Activated effector memory CD4-positive, alpha-beta T cell treated with anti-CD3 and anti-CD28 coated beads, Interleukin-2, amount 50 U/mL, for 16 hours (primary cell): ENCODE measurements around the gene OR2W3.

ENCODE experiments used
- DNase-seq: peaks from one replicate; pipeline ENCODE4 v3.0.0-alpha.2; 2020

The OR2W3 gene

DNA sequence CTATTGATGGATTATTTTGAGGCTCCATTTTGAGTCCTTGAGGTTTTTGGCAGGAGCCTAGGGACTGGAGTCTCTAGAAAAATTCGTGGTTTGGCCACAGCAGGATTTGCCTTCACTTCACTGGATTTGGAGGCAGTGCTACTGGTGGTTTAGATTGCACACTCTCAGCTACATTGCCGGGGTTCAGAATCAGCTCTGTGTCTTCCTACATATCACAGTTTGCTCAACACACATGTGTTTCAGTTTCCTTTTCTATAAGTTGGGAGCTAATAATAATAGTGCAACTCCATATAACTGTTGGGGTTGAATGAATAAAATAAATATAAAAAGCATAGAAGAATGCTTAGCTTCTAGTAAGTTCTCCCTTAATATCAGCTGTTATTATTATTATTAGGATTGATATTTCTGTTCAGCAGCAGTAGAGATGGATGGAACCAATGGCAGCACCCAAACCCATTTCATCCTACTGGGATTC is at the start of gene OR2W3:
OR2W3 (plus strand) TSS at position 425 of the 475 bp plus-strand sequence; CDS start at position 425, 0 bp downstream.
- DNase-seq: no peak

DNA sequence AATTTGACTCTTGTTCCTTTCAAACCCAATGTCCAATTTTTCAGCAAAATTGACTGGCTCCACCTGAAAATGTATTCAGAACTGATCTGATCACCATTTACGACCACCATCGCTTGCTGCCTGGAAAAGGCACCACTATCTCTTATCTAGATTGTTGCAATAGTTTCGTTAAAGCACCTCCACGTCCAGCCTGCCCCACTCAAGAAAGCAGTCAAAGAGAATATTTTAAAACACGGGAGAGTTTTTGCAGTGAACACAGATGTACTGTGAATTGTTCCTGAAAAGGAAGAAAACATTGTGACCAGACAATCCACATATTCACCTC is 49.7 kb upstream of the OR2W3 start:
- DNase-seq: no peak

DNA sequence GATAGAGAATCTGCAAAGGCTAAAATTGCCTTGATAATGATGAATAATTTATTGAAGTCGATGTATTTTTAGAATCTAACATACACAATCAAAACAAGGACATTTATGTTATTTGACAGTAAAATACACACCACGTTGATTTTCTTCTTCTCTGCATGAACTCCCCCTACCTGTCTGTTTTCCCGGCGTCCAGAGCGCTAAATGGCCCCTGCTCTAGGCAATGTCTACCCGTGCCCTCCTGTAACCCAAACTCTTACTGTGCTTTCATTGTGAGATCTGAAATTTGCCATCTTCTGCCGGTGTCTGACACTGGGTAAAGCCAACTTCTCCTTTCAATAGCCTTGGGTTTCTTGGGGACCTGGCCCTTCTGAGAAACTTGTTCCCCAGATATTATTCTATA is 47.0 kb upstream of the OR2W3 start:
- DNase-seq: no peak

DNA sequence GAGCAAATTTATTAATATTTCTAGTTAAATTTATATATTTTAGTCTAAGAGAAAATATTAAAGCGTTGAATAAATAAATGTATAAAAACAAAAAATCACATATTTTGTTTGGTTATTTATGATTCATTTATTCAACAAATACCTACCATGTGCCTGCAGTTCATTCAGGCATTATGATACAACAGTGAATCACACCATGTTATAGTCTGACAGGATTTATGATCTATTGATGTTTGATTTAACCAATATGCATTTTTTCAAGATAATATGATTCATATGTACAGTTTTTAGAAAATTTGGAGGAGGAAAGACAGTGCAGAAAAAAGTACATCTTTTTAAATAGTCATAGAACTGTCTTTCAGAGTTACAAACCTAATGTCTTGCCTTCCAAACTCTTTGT is 45.8 kb upstream of the OR2W3 start:
- no peak for DNase-seq

DNA sequence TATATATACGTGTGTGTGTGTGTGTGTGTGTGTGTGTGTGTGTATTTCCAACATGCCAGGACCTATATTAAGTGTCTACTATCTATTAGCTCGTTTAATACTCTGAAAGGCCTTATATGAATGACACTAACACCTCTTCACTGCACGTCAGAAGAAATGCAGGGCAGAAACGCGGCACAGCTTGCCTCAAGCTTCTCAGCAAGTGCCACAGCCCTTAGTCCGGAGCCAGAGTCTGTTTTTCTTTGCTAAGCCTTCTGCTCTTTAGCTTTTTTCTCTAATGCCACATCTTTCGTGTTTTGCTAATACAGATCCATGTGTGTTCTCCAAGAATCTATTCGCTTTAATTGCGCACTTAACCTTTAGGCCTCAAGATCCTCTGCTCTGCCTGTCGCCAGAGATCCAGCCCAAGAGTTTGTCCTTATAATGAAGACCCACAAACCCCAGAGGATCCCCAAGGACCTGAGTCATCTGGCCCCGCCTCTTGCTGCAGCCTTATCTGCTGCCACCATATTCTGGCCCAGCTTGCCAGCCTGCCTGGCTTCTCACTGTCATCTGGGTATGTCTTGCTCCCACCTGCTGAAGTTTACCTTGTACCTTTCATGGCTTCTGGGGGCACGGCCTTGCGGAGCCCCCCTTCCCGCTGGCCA is 40.4 kb upstream of the OR2W3 start:
- DNase-seq: no peak

DNA sequence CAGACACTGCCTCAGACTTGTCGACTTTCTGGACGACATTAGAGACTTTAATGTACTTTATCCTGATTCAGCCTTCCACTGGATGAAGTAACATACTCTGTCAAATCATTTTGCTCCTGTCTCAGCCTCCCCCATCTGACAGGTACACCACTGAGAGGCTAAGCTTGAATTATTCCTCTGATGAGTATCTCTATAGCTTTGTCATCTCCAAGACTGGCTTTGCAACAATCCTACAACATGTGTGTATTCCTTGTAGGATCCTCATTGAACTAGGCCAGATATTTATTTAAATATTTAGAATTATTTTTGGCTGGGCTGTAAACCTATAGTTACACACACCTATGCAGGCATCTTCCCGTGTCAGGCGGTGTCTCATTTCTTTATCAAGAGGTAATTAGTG is 39.5 kb upstream of the OR2W3 start:
- DNase-seq: no peak

DNA sequence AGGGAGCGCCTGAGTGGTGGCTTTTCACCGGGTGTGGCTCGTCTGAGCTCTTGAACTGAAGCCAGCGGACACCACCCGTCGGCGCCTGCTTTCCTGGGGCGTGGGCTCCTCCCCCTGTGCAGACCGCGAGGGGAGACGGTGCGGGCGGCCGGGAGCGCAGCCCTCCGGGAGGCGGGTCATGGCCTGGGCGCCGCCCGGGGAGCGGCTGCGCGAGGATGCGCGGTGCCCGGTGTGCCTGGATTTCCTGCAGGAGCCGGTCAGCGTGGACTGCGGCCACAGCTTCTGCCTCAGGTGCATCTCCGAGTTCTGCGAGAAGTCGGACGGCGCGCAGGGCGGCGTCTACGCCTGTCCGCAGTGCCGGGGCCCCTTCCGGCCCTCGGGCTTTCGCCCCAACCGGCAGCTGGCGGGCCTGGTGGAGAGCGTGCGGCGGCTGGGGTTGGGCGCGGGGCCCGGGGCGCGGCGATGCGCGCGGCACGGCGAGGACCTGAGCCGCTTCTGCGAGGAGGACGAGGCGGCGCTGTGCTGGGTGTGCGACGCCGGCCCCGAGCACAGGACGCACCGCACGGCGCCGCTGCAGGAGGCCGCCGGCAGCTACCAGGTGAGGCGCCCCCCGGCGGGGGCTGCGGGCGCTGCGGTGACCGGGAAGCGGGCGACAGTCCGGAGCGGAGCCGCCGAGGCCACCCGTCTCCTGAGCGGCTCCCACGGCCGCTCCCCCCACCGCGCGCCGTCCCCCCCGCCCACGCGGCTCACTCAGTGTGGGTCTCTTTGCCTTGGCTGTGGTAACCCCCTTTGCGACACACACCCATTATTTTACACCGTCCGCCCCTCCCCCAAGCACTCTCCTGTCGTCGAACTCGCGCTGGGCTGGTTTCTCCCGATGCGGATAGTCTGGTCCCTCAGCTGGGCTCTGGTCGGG is 38.1 kb upstream of the OR2W3 start, which contains the start of gene TRIM58:
TRIM58 (plus strand) TSS at position 119 of the 916 bp plus-strand sequence; CDS start at position 179, 60 bp downstream.
- no peak for DNase-seq

DNA sequence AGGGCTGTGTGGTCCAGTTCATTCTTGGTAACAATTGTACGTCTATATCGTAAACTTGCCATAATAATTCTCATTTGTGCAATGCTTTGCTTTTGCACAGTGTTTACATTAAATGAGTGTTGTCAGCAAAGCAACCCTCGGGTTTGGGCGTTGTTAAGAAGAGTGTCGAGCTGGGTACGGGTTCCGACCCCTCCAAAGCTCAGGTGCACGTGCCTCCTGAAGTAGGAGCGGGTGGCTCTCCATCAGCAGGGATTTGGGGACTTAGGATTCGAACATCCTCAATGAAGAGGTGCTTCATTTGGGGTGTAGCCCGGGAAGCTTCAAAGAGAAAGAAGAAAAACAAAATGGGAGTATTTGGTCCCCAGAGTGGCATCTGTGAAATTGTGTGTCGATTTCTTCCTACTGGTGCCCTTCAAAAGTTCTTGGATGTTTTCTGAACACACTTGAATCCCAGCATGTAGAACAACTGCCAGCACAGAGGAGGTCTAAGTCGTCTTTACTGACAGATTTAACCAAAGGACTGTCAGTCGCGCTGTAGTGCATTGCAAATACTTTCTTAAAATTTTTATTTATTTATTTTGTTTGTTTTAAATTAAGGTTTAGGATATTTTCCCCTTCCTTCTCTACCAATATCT is 37.3 kb upstream of the OR2W3 start:
- no peak for DNase-seq

DNA sequence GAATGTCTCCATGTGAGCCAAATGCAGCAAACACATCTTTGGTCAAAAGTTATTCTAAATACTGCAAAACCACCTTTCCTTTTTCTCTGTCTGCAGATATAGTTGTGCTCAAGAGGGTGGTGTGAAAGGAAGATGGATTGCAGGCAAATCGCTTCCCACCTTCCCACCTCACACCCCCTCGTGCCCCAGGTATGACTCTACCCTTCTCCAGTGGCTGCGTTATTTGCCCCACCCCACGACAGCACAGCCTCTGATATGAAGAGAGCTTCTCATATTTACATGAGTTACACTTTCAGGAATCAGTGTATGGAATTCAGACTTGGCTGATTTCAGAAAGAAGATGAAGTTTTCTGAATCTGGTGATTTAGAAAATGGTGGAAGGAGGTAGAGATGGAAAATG is 32.6 kb upstream of the OR2W3 start:
- DNase-seq: no peak

DNA sequence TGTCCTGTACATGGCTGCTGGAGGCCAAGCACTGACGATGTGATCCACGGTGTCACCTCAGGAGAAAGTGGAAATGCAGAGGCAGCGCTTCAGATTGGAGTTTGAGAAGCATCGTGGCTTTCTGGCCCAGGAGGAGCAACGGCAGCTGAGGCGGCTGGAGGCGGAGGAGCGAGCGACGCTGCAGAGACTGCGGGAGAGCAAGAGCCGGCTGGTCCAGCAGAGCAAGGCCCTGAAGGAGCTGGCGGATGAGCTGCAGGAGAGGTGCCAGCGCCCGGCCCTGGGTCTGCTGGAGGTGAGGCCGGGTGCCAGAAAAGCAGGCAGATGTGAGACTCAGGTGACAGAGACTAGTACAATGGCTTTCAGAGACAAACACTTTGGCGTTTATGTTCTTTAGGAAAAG is 30.7 kb upstream of the OR2W3 start:
- DNase-seq: no peak

DNA sequence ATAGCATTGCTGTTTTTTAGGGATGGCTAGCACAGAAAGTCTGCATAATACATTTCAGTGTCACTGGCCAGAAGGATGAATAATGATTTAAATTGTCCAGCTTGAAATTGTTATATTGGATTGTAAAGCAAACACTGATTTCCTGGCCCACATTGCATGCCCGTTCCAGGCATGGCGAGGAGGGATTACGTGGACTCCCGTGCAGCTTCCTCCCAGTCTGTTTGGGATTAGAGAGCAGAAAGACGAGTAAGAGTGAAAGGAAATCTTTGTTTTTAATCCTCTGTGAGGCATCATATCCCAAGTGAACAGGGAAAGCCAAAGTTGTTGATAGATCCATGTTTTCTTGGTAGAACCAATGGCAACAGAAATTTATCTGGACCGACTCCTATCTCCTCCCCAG is 30.0 kb upstream of the OR2W3 start:
- DNase-seq: no peak

DNA sequence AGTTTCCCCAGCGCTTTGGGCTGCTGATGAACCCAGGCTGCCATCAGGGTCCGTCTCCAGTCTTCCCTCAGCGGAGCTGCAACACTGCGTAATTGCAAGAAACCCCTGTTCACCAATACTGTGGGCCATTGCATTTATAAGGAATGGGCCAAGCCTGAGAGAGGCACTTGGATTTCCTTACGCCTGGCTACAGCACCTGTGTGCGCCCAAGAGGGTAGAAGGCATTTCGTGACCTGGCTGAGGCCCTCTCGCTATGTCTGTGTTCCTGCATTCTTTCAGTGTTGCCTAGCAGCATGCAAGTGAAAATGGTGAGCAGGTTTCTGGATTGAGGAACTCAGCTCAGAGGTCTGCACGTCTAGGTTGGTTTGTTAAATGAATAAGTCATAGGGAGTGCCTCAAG is 12.0 kb upstream of the OR2W3 start:
- no peak for DNase-seq

DNA sequence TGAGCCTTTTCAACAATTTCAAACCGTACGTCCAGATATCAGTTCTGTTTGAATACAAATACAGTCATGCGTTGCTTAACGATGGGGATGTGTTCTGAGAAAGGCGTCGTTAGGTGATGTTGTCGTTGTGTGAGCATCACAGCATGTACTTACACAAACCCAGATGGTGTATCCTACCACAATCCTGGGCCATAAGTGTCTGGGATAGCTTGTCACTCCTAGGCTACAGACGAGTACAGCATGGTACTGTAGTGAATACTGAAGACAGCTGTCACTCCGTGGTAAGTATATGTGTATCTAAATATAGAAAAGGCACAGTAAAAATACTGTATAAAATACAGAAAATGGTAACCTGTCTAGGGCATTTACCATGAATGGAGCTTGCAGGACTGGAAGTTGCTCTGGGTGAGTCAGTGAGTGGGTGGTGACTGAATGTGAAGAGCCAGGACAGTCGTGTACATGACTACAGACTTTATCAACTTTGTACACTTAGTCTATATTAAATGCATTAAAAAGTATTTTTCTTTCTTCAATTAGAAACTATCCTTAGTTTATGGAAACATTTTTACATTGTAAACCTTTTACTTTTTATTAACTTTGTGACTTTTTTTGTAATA is 10.5 kb upstream of the OR2W3 start:
- DNase-seq: no peak

DNA sequence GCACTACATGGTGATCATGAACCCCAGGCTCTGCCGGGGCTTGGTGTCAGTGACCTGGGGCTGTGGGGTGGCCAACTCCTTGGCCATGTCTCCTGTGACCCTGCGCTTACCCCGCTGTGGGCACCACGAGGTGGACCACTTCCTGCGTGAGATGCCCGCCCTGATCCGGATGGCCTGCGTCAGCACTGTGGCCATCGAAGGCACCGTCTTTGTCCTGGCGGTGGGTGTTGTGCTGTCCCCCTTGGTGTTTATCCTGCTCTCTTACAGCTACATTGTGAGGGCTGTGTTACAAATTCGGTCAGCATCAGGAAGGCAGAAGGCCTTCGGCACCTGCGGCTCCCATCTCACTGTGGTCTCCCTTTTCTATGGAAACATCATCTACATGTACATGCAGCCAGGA is 589 bp downstream of the OR2W3 start:
- no peak for DNase-seq

DNA sequence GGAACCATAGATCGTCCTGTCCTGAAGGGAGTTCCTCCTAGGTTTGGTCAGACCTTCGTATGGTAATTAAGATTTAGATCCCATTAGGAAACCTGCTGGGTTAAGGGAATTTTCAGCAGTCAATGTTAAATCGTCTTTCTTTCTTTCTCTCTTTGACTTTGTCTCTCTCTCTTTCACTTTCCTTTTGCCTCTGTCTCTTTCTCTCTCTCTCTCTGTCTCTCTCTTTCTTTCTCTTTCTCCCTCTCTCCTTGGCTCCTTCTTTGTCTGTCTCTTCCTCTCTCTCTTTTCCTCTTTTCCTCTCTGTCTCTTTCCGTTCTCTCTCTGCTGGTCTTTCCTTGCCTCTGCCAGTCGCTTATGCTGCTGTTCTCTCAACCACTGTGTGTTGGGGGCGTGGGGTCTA is 8.7 kb downstream of the OR2W3 start:
- DNase-seq: no peak

DNA sequence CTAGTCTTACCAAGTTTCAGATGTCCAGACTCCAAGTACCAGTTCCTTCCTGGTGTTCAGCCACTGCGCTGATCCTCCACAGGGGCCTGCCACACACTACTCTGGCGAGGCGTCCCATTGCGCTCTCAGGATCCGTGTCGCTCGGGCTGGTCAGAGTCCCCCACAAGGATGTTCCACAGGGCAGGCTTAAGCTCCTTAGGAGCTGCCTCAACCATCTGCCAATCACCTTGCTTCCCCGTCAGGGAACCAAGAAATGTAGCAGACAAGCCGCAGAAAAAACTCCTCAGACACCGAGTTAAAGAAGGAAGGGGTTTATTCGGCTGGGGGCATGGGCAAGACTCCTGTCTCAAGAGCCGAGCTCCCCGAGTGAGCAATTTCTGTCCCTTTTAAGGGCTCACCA is 9.8 kb downstream of the OR2W3 start:
- no peak for DNase-seq

DNA sequence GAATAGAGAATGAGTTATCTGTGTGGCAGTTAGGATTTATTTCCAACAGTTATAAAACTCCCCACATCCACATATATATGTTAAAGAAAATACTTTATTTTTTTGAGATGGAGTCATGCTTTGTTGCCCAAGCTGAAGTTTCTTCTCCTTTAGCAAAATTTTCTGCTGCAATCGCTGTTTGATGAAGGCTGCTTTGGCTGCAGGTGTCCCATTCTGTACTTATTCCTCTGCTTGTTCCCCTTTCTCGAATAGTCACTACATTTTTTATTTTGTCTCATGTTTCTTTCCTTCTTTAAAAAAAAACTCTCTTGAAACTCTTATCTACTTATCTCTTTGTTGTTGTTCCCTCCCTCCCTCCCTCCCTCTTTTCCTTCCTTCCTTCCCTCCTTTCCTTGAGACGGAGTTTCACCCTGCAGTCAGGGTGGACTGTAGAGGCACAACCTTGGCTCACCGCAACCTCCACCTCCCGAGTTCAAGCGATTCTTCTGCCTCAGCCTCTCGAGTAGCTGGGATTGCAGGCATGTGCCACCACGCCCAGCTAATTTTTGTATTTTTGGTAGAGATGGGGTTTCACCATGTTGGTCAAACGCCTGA is 10.6 kb downstream of the OR2W3 start:
- no peak for DNase-seq

DNA sequence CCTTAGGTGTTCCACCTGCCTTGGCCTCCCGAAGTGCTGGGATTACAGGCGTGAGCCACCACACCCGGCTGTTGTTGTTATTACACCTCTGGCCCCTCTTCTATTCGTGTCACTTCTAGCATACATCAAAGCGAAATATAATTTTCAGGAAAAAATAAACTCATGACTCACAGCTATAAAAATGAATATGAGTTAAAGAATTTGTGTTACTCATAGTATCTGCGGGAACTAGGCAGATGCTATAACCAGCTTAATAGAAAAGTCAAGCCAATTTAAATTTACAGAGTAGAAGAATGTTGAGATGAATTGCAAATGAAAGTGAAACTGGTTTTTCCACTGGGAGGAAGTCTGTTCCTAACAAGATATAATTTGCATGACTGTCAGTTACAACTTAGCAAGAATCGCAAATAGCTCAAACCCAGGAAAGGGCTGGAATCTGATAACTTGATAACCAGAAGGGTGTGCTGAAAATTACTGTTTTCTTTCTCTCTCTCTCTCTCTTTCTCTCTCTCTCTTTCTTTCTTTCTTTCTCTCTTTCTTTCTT is 11.2 kb downstream of the OR2W3 start:
- no peak for DNase-seq

DNA sequence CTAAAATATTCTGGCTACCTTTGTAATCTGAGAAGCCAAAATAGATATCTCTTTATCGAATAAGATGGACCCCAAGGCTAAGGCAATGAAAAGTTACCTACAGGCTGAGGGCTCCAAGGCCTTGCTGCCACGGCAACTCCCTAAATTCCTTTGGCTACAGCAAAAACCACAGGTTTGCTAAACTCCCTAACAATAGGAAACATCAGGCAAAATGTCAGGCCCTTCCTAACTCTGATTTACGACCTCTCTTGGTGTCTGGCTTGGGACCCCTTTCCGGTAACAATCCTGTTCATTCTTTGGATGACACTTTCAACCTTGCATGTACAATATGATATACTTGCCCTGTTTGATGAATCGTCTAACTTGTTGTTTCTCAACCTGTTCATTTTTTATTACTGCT is 13.4 kb downstream of the OR2W3 start:
- DNase-seq: no peak

DNA sequence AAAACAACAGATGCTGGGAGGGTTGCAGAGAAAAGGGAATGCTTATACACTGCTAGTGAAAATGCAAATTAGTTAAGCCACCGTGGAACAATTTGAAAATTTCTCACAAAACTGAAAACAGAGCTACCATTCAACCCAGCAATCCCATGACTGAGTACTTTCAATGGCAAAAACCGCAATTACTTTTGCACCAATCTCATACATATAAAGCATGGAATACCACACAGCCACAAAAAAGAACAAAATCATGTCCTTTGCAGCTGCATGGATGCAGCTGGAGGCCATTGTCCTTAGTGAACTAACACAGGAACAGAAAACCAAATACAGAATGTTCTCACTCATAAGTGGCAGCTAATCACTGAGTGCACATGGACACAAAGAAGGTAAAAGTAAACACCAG is 18.4 kb downstream of the OR2W3 start:
- DNase-seq: no peak

DNA sequence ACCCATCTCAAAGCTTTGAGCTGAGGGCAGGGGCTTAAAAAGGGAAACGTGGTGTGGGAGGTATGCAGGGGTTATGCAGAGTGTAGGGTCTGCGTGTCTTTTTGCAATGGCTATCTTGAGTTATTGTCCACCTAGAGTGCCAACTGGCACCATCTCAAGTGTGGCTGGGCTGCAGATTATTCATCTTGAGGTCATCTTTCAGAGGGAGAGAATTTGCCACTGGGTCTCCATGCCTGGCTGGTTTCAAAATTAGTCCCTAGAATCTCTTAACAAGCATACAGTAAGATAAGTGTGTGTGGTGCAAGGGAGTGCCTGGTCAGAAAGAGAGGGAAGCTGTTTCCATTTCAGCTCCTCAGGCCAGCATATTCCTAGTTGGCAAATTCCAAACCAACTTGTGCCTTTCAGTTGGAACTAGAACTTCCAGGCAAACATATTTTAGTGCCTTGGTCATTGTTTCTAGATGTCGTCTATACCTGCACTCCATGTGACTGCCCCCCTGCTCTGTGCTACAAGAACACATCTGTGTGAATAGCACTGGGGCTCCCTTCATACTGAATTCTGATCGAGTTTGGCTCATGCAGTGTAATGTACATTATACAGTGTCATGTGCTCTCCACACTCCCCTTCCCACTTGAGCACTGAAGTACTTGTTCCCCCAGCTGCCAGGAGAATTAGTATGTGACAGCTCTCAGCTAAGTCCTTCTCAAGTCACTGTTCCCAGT is 19.7 kb downstream of the OR2W3 start:
- no peak for DNase-seq

DNA sequence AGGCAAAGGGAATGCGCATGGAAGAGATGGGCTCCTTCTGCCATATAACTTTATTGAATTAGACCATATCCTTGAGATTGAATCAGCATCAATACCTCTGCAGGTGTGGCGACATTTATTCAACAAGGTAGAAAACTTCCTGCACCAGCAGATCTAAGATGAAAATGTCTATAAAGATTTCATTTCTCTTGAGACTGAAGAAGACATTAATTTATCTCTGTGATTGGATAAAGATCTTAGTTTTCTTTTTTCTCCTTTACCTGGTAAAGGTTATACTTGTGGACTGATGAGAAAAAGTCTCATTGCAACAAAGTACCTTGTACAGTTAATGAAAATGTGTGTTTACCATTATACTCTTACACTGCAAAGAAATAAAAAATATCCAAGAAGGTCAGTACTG is 24.6 kb downstream of the OR2W3 start, which contains the start of gene OR2T8:
OR2T8 (plus strand) TSS at position 301 of the 400 bp plus-strand sequence. CDS start 766 bp downstream, outside the sequence.
- DNase-seq: no peak
